Ishikawa (cell line): ENCODE measurements around the gene LRBA.
A peak's percentile ranks its signal among the peaks of the same experiment; 100 is the strongest.

ENCODE experiments used
- CEBPB ChIP-seq: IDR thresholded peaks from 2 replicates; pipeline ENCODE4 v1.6.1; 2012
- EGR1 ChIP-seq: IDR thresholded peaks from 2 replicates; pipeline ENCODE4 v1.6.1; 2012
- EP300 ChIP-seq: IDR thresholded peaks from 2 replicates; pipeline ENCODE4 v1.6.1; 2012; ENCODE audit warnings: borderline replicate concordance
- FOXM1 ChIP-seq: IDR thresholded peaks from 2 replicates; pipeline ENCODE4 v1.6.1; 2012; ENCODE audit warnings: low read depth, borderline replicate concordance
- MAX ChIP-seq: IDR thresholded peaks from 2 replicates; pipeline ENCODE4 v1.6.1; 2012
- RAD21 ChIP-seq: IDR thresholded peaks from 2 replicates; pipeline ENCODE4 v1.6.1; 2012; ENCODE audit warnings: low read depth
- REST ChIP-seq: IDR thresholded peaks from 2 replicates; pipeline ENCODE4 v1.6.1; 2012; ENCODE audit warnings: low read depth, mild to moderate bottlenecking
- TCF12 ChIP-seq: IDR thresholded peaks from 2 replicates; pipeline ENCODE4 v1.6.1; 2012; ENCODE audit warnings: low read depth
- TEAD4 ChIP-seq: IDR thresholded peaks from 2 replicates; pipeline ENCODE4 v1.6.1; 2012
- USF1 ChIP-seq: IDR thresholded peaks from 2 replicates; pipeline ENCODE4 v1.6.1; 2012
- YY1 ChIP-seq: IDR thresholded peaks from 2 replicates; pipeline ENCODE4 v1.6.1; 2012; ENCODE audit warnings: low read depth

DNA sequence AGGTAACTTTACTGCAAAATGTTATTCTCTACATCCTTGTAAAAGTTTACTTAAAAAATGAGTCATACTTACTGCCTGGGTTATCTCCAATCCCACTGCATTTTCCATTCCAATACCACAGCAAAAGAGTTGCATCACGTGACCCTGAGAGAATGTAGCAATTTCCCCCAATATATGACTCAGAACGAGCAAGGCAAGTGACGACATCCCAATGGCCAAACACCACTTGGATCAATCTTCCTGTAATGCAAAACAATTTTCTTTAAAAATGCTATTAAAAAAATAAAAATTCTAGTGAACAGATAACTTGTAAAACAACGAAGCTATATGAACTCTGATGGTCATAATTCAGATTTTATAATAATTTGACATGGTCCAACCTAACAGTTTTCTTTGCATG lies 712.5 kb downstream of the LRBA start:
- TF ChIP-seq EP300 (no peak), YY1 (no peak), FOXM1 (no peak), MAX (no peak), RAD21 (no peak), TEAD4 (no peak), CEBPB (no peak), USF1 (peak; percentile 18; the same call in 1 of the 2 replicates), EGR1 (no peak), REST (no peak), TCF12 (no peak)
